A673 (cell line): ENCODE measurements around the gene ACOT7. TPM values are rescaled to one million over a fixed set of nuclear protein-coding genes. Genes with fewer than 3 reads are reported as not detected.

ENCODE experiments used
- BruUV-seq: library from RNA; stranded (reverse); fragments of 400-500 nt; replicated peaks from 2 replicates; lab custom pipeline; 2021; lab: Mats Ljungman, UMichigan
- CTCF ChIA-PET: fragments of 300-600 bp; sonication (Branson Sonifier 250); formaldehyde crosslinking; loops from one replicate; lab custom pipeline; 2022; ENCODE audit warnings: antibody characterized with exemption; lab: Charles Lee
- POLR2A ChIA-PET: fragments of 300-600 bp; sonication (Branson Sonifier 250); formaldehyde crosslinking; loops from one replicate; lab custom pipeline; 2022; ENCODE audit warnings: antibody characterized with exemption; ENCODE audit not compliant: low non-redundant PET; lab: Charles Lee
- DNase-seq: peaks from one replicate; pipeline ENCODE4 v3.0.0-alpha.2; 2015; ENCODE audit warnings: low spot score
- H3K27ac ChIP-seq: fragments of 200-600 bp; sonication (generic); 2 replicates; pipeline ENCODE4 v1.5.1; 2016; ENCODE audit warnings: mixed run types, low read depth, mild to moderate bottlenecking, mixed read lengths, antibody characterized with exemption, low read length; ENCODE audit not compliant: poor library complexity, severe bottlenecking
- H3K27me3 ChIP-seq: fragments of 200-600 bp; sonication (generic); replicated peaks from 2 replicates; pipeline ENCODE4 v1.6.1; 2017; ENCODE audit warnings: mixed run types, low read depth, mild to moderate bottlenecking, mixed read lengths, antibody characterized with exemption, low read length; ENCODE audit not compliant: insufficient read depth, poor library complexity
- H3K36me3 ChIP-seq: fragments of 200-600 bp; sonication (generic); 2 replicates; pipeline ENCODE4 v1.6.1; 2016; ENCODE audit warnings: mixed run types, mild to moderate bottlenecking, mixed read lengths, antibody characterized with exemption, low read length; ENCODE audit not compliant: insufficient read depth, poor library complexity, severe bottlenecking
- H3K4me1 ChIP-seq: fragments of 200-600 bp; sonication (generic); 2 replicates; pipeline ENCODE4 v1.6.1; 2017; ENCODE audit warnings: mixed run types, mild to moderate bottlenecking, mixed read lengths, antibody characterized with exemption, low read length; ENCODE audit not compliant: insufficient read depth, poor library complexity, severe bottlenecking
- H3K4me3 ChIP-seq: fragments of 200-600 bp; sonication (generic); 2 replicates; pipeline ENCODE4 v1.5.1; 2016; ENCODE audit warnings: low read depth, mixed run types, mild to moderate bottlenecking, mixed read lengths, low read length; ENCODE audit not compliant: poor library complexity, severe bottlenecking
- H3K9me3 ChIP-seq: fragments of 200-600 bp; sonication (generic); 2 replicates; pipeline ENCODE4 v1.6.1; 2016; ENCODE audit warnings: mixed run types, low read depth, mild to moderate bottlenecking, mixed read lengths, antibody characterized with exemption, low read length; ENCODE audit not compliant: poor library complexity, severe bottlenecking
- CTCF ChIP-seq: fragments of 300-800, 200-600 bp; sonication (generic); conservative IDR thresholded peaks from 2 replicates; pipeline ENCODE4 v1.5.1; 2017; ENCODE audit warnings: low read depth, mild to moderate bottlenecking, antibody characterized with exemption, low read length, moderate library complexity, mixed read lengths
- EZH2 ChIP-seq: fragments of 200-600 bp; sonication (generic); IDR thresholded peaks from 2 replicates; pipeline ENCODE4 v1.6.1; 2017; ENCODE audit warnings: borderline replicate concordance, low read depth, mild to moderate bottlenecking, mixed read lengths, antibody characterized with exemption, low read length; ENCODE audit not compliant: poor library complexity, severe bottlenecking
- intact Hi-C: fragments of 100-400 bp; cut with micrococcal nuclease; formaldehyde crosslinking; loops from one replicate; pipeline ENCODE4 v1.10.0; 2022; ENCODE audit not compliant: unreplicated experiment
- total RNA-seq: library from RNA; stranded (reverse); gene quantifications from 2 replicates; pipeline ENCODE4 v1.2.3, GENCODE V29; 2021

The ACOT7 gene
- total RNA-seq, 1 experiment from 2014 or later, result 132 TPM

GRCh38 chr1:6316240-6317097 lies 77.1 kb downstream of the ACOT7 start:
- Histone ChIP-seq H3K27ac (no peak overlapping the region), H3K36me3 (no peaks in the 10 kb centered on the region), H3K9me3 (no peaks in the 10 kb centered on the region), H3K4me1 (no peaks in the 10 kb centered on the region), H3K4me3 (no peak overlapping the region), H3K27me3 (no peaks in the 10 kb centered on the region)
- CTCF ChIA-PET, result no interaction called here
- intact Hi-C loops, result no loop called here
- TF ChIP-seq EZH2, result no peak
- POLR2A ChIA-PET, result no interaction called here
- no peak for DNase-seq
- BruUV-seq, result no TSS peak

- ChIA-PET POLR2A (no interaction called here), CTCF (no interaction called here)
- no peaks in the 10 kb centered on the region for H3K4me1 ChIP-seq
- intact Hi-C loops, result no loop called here
- no peaks in the 10 kb centered on the region for H3K36me3 ChIP-seq
- DNase-seq, result no peak
- H3K27me3 ChIP-seq, result no peaks in the 10 kb centered on the region
- no peaks in the 10 kb centered on the region for H3K9me3 ChIP-seq
- no peak for TF ChIP-seq CTCF
- TF ChIP-seq EZH2, result no peak
- no peak overlapping the region for H3K27ac ChIP-seq
- no peak overlapping the region for H3K4me3 ChIP-seq
- BruUV-seq, result no TSS peak
These were observed 79.1 kb downstream of the ACOT7 start for GRCh38 chr1:6314503-6314902.

- ChIA-PET POLR2A (no interaction called here), CTCF (interaction anchor here (0.5 kb wide), 1 partner anchor 60 kb away, joined by 3 read pairs; no protein-coding TSS in a partner anchor)
These were observed 80.0 kb downstream of the ACOT7 start for GRCh38 chr1:6313393-6314200.

More at GRCh38 chr1:6313393-6314200, 80.0 kb downstream of the ACOT7 start:
- Histone ChIP-seq H3K4me1 (no peaks in the 10 kb centered on the region), H3K27me3 (no peaks in the 10 kb centered on the region), H3K4me3 (no peak overlapping the region), H3K9me3 (no peaks in the 10 kb centered on the region), H3K27ac (no peak overlapping the region), H3K36me3 (no peaks in the 10 kb centered on the region)
- BruUV-seq, result no TSS peak
- peak; percentile 25 for DNase-seq
- intact Hi-C loops, result no loop called here
- no peak for TF ChIP-seq EZH2
- TF ChIP-seq CTCF, result no peak
